ENCODE data around the gene JARID2. TPM values are rescaled to one million over a fixed set of nuclear protein-coding genes. Genes with fewer than 3 reads are reported as not detected.

The JARID2 gene
- total RNA-seq, 2 donors from 2014 or later = 9.1 to 10.7 TPM

GRCh38 chr6:15313367-15313766, 67.5 kb downstream of the JARID2 start:
- DNase-seq = no peak
- no peak overlapping the region for H3K4me3 ChIP-seq

GRCh38 chr6:15316754-15317153, 70.9 kb downstream of the JARID2 start:
- Histone ChIP-seq H3K4me1 (peaks cover 3% of the 10 kb centered on the region), H3K9me3 (no peaks in the 10 kb centered on the region), H3K27ac (no peak overlapping the region), H3K9ac (ENCODE audit: low read depth in 2 of 2, low read length in 2 of 2) (no peak overlapping the region), H3K4me3 (no peak overlapping the region), H3K27me3 (no peaks in the 10 kb centered on the region), H3K36me3 (no peaks in the 10 kb centered on the region)
- TF ChIP-seq CTCF (IDR thresholded peaks at IDR 0.05) = no peak
- intact Hi-C loops (cut with DNase I) = no loop called here
- DNase-seq = no peak

More at GRCh38 chr6:15313367-15313766, 67.5 kb downstream of the JARID2 start:
- Histone ChIP-seq H3K4me1 (peaks cover 3% of the 10 kb centered on the region), H3K27ac (no peak overlapping the region), H3K9me3 (no peaks in the 10 kb centered on the region), H3K27me3 (no peaks in the 10 kb centered on the region), H3K9ac (ENCODE audit: low read depth in 2 of 2, low read length in 2 of 2) (no peak overlapping the region), H3K36me3 (no peaks in the 10 kb centered on the region)
- TF ChIP-seq CTCF (IDR thresholded peaks at IDR 0.05) = no peak
- intact Hi-C loops (cut with DNase I) = no loop called here

GRCh38 chr6:15317251-15317650, 71.4 kb downstream of the JARID2 start:
- Histone ChIP-seq H3K4me1 (peaks cover 3% of the 10 kb centered on the region), H3K27ac (no peak overlapping the region), H3K9me3 (no peaks in the 10 kb centered on the region), H3K9ac (ENCODE audit: low read depth in 2 of 2, low read length in 2 of 2) (no peak overlapping the region), H3K36me3 (no peaks in the 10 kb centered on the region), H3K4me3 (no peak overlapping the region), H3K27me3 (no peaks in the 10 kb centered on the region)
- no peak for TF ChIP-seq CTCF (IDR thresholded peaks at IDR 0.05)
- no peak for DNase-seq
- intact Hi-C loops (cut with DNase I) = no loop called here

- Histone ChIP-seq H3K4me3 (no peak overlapping the region), H3K36me3 (no peaks in the 10 kb centered on the region), H3K9ac (ENCODE audit: low read depth in 2 of 2, low read length in 2 of 2) (no peak overlapping the region), H3K27ac (no peak overlapping the region), H3K27me3 (no peaks in the 10 kb centered on the region), H3K9me3 (no peaks in the 10 kb centered on the region), H3K4me1 (peaks cover 4% of the 10 kb centered on the region)
- no peak for TF ChIP-seq CTCF (IDR thresholded peaks at IDR 0.05)
- DNase-seq = no peak
- intact Hi-C loops (cut with DNase I) = no loop called here
These were observed 72.3 kb downstream of the JARID2 start for GRCh38 chr6:15317934-15318902.

GRCh38 chr6:15319677-15320076, 73.8 kb downstream of the JARID2 start:
- no peak overlapping the region for H3K4me3 ChIP-seq
- TF ChIP-seq CTCF (IDR thresholded peaks at IDR 0.05) = no peak

More at GRCh38 chr6:15319677-15320076, 73.8 kb downstream of the JARID2 start:
- H3K36me3 ChIP-seq = no peaks in the 10 kb centered on the region
- H3K4me1 ChIP-seq = peaks cover 4% of the 10 kb centered on the region
- no peak for DNase-seq
- intact Hi-C loops (cut with DNase I) = no loop called here
- no peaks in the 10 kb centered on the region for H3K9me3 ChIP-seq
- H3K27me3 ChIP-seq = no peaks in the 10 kb centered on the region
- no peak overlapping the region for H3K27ac ChIP-seq
- H3K9ac ChIP-seq (ENCODE audit: low read depth in 2 of 2, low read length in 2 of 2) = no peak overlapping the region

Measured in colonic mucosa (tissue), 4 donors.